Calu3 (cell line): ENCODE measurements around the gene ZNF506. TPM values are rescaled to one million over a fixed set of nuclear protein-coding genes. Genes with fewer than 3 reads are reported as not detected.

Experiments
- BruUV-seq: library from RNA; stranded (reverse); fragments of 400-500 nt; replicated peaks from 2 replicates; lab custom pipeline; 2021; lab: Mats Ljungman, UMichigan
- CTCF ChIA-PET: fragments of 300-600 bp; sonication (Branson Sonifier 250); formaldehyde crosslinking; loops from one replicate; lab custom pipeline; 2022; ENCODE audit warnings: antibody characterized with exemption; lab: Charles Lee
- DNase-seq: peaks from one replicate; pipeline ENCODE4 v3.0.0; 2022
- H3K27ac Mint-ChIP-seq: one replicate; pipeline ENCODE4 v1.8.0; 2022; ENCODE audit warnings: mixed read lengths; ENCODE audit not compliant: unreplicated experiment
- H3K27me3 Mint-ChIP-seq: one replicate; pipeline ENCODE4 v1.8.0; 2022; ENCODE audit warnings: mixed read lengths; ENCODE audit not compliant: unreplicated experiment
- H3K36me3 Mint-ChIP-seq: one replicate; pipeline ENCODE4 v1.8.0; 2022; ENCODE audit warnings: mild to moderate bottlenecking, moderate library complexity, mixed read lengths; ENCODE audit not compliant: insufficient read depth, unreplicated experiment
- H3K4me1 Mint-ChIP-seq: one replicate; pipeline ENCODE4 v1.8.0; 2022; ENCODE audit warnings: mild to moderate bottlenecking, low read depth, mixed read lengths; ENCODE audit not compliant: unreplicated experiment
- H3K4me3 Mint-ChIP-seq: one replicate; pipeline ENCODE4 v1.8.0; 2022; ENCODE audit warnings: mild to moderate bottlenecking, low read depth, moderate library complexity, mixed read lengths; ENCODE audit not compliant: unreplicated experiment
- H3K9me3 Mint-ChIP-seq: one replicate; pipeline ENCODE4 v1.8.0; 2022; ENCODE audit warnings: low read depth, mixed read lengths; ENCODE audit not compliant: unreplicated experiment
- intact Hi-C: fragments of 100-400 bp; cut with micrococcal nuclease; formaldehyde crosslinking; loops from one replicate; pipeline ENCODE4 v1.10.0; 2022; ENCODE audit not compliant: unreplicated experiment
- total RNA-seq: library from RNA; stranded (reverse); gene quantifications from 2 replicates; pipeline ENCODE4 v1.2.3, GENCODE V29; 2022
- TF ChIP-seq, protein P1 (sequence below): fragments of 200-600 bp; IDR thresholded peaks from one replicate; pipeline ENCODE4 v1.8.0; 2022; ENCODE audit warnings: antibody characterized with exemption; ENCODE audit not compliant: unreplicated experiment

ZNF506 gene
- total RNA-seq, 1 experiment from 2014 or later = 16.4 TPM

DNA sequence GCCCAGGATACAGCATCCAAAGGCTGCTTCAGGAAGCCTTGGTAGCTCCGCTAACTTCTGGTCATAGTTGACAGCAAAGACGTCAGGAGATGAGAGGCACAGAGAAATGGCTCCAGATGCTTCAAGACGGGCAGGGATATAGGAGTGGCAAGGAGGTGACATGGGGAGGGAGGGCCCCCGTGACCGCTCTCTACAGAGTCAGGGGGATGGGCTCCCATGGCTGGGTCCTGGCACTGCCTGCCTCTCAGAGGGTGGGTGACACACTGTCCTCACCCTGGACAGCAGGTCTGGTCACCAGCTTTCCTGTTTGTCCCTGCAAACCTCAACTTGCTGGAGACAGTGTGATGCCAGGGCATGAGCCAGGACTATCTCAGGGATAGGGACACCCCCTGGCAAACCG, 78.4 kb downstream of the ZNF506 start:
- Mint-ChIP-seq H3K27ac (no peak overlapping the region), H3K9me3 (peaks cover 2% of the 10 kb centered on the region), H3K36me3 (no peaks in the 10 kb centered on the region), H3K4me1 (no peaks in the 10 kb centered on the region), H3K27me3 (no peaks in the 10 kb centered on the region), H3K4me3 (no peak overlapping the region)
- CTCF ChIA-PET = no interaction called here
- intact Hi-C loops = no loop called here
- TF ChIP-seq, protein P1, sequence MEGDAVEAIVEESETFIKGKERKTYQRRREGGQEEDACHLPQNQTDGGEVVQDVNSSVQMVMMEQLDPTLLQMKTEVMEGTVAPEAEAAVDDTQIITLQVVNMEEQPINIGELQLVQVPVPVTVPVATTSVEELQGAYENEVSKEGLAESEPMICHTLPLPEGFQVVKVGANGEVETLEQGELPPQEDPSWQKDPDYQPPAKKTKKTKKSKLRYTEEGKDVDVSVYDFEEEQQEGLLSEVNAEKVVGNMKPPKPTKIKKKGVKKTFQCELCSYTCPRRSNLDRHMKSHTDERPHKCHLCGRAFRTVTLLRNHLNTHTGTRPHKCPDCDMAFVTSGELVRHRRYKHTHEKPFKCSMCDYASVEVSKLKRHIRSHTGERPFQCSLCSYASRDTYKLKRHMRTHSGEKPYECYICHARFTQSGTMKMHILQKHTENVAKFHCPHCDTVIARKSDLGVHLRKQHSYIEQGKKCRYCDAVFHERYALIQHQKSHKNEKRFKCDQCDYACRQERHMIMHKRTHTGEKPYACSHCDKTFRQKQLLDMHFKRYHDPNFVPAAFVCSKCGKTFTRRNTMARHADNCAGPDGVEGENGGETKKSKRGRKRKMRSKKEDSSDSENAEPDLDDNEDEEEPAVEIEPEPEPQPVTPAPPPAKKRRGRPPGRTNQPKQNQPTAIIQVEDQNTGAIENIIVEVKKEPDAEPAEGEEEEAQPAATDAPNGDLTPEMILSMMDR = no peak
- DNase-seq = no peak
- BruUV-seq = no TSS peak

- no peak for DNase-seq
- Mint-ChIP-seq H3K27ac (no peak overlapping the region), H3K4me3 (no peak overlapping the region), H3K9me3 (peaks cover 2% of the 10 kb centered on the region), H3K27me3 (no peaks in the 10 kb centered on the region), H3K36me3 (no peaks in the 10 kb centered on the region), H3K4me1 (no peaks in the 10 kb centered on the region)
- TF ChIP-seq, protein P1 = no peak
- BruUV-seq = no TSS peak
- CTCF ChIA-PET = no interaction called here
- intact Hi-C loops = no loop called here
Measured at GRCh38 chr19:19742773-19743172, 78.8 kb downstream of the ZNF506 start.

Other genes with a start within 250 kb of the ZNF506 start
- gene PBX4, start 203.1 kb downstream of the ZNF506 start, total RNA-seq = 5.1 and 6.0 TPM in 2 replicates
- gene LPAR2, start 193.5 kb downstream of the ZNF506 start, total RNA-seq = 25.0 and 27.3 TPM in 2 replicates
- 17.2 and 17.3 TPM in 2 replicates for gene GMIP, start 178.1 kb downstream of the ZNF506 start, total RNA-seq
- gene ATP13A1, start 158.1 kb downstream of the ZNF506 start, total RNA-seq = 60.2 and 65.4 TPM in 2 replicates
- 8.3 and 10.2 TPM in 2 replicates for gene ZNF101, start 152.9 kb downstream of the ZNF506 start, total RNA-seq
- 2.8 and 3.1 TPM in 2 replicates for gene ZNF14, start 88.6 kb downstream of the ZNF506 start, total RNA-seq
- 5.0 and 6.6 TPM in 2 replicates for gene ZNF253, start 44.1 kb upstream of the ZNF506 start, total RNA-seq
- 6.5 and 6.9 TPM in 2 replicates for gene ZNF93, start 79.2 kb upstream of the ZNF506 start, total RNA-seq
- gene ZNF682, start 217.8 kb upstream of the ZNF506 start, total RNA-seq = 3.1 and 3.5 TPM in 2 replicates